Measurements from ENCODE around the gene BAG1.

Gene BAG1

DNA sequence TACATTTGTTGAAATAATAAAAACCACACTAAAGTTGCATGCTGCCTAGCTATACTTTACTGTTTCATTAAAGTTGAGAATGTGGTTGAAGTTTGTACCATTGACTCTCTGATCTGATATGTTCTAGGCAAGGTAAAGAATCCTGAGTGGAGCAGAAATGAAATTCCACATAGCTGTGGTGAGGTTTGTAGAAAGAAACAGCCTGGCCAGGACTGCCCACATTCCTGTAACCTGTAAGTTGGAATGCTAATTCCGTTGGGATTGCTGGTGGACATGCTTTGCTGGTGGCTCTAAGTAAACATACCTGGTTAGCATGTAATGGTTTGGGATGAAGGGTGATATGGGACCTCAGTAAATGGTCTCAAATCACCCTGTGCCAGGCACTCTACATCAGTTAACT is 42.6 kb upstream of the BAG1 start:
- no peak overlapping the region for H3K4me3 ChIP-seq (ENCODE audit: low read depth, low read length, poor library complexity, severe bottlenecking)
- H3F3A ChIP-seq (ENCODE audit: insufficient read depth, low read length) = no peaks in the 10 kb centered on the region
- H4K20me1 ChIP-seq (ENCODE audit: insufficient read depth, low read length) = no peaks in the 10 kb centered on the region
- no peaks in the 10 kb centered on the region for H3K9me3 ChIP-seq (ENCODE audit: low read length)
- H3K9me2 ChIP-seq (ENCODE audit: low read depth, low read length) = no peaks in the 10 kb centered on the region
- H3K79me2 ChIP-seq (ENCODE audit: insufficient read depth, low read length) = no peaks in the 10 kb centered on the region
- no peaks in the 10 kb centered on the region for H3K4me1 ChIP-seq (ENCODE audit: insufficient read depth, low read length, severe bottlenecking)
- no peaks in the 10 kb centered on the region for H3K27me3 ChIP-seq (ENCODE audit: insufficient read depth, low read length)
- peaks cover 100% of the 10 kb centered on the region for H3K36me3 ChIP-seq (ENCODE audit: insufficient read depth, low read length)
- no peak overlapping the region for H3K4me2 ChIP-seq (ENCODE audit: low read length)
- H3K27ac ChIP-seq (ENCODE audit: low read depth, low read length, poor library complexity, severe bottlenecking) = no peak overlapping the region
- H2AFZ ChIP-seq (ENCODE audit: low read length) = no peak overlapping the region
- H3K9ac ChIP-seq (ENCODE audit: low read length) = no peak overlapping the region
- TF ChIP-seq, protein P1, sequence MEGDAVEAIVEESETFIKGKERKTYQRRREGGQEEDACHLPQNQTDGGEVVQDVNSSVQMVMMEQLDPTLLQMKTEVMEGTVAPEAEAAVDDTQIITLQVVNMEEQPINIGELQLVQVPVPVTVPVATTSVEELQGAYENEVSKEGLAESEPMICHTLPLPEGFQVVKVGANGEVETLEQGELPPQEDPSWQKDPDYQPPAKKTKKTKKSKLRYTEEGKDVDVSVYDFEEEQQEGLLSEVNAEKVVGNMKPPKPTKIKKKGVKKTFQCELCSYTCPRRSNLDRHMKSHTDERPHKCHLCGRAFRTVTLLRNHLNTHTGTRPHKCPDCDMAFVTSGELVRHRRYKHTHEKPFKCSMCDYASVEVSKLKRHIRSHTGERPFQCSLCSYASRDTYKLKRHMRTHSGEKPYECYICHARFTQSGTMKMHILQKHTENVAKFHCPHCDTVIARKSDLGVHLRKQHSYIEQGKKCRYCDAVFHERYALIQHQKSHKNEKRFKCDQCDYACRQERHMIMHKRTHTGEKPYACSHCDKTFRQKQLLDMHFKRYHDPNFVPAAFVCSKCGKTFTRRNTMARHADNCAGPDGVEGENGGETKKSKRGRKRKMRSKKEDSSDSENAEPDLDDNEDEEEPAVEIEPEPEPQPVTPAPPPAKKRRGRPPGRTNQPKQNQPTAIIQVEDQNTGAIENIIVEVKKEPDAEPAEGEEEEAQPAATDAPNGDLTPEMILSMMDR (IDR thresholded peaks at IDR 0.05; ENCODE audit: low read length) = no peak
- TF ChIP-seq EZH2 (IDR thresholded peaks at IDR 0.05; ENCODE audit: borderline replicate concordance, low read length) = no peak

DNA sequence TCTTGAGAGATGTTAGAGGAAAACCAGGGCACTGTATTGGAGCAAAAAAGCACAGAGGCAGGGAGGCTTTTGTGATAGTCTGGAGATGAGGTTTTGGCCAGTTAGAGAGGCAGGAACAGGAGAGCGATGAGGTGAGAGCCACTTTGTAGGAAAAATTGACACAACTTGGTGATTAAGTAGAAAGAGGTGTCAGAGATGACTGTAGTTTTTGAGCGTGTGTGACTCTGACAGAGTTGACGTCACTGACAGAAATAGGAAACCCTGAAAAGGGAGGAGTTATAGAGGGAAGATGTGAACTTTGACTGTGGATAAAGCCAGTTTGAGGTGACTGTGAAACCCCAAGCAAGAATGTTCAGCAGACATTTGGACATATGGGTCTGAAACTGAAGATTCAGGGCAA is 41.5 kb upstream of the BAG1 start:
- Histone ChIP-seq H3K4me1 (ENCODE audit: insufficient read depth, low read length, severe bottlenecking) (no peaks in the 10 kb centered on the region), H3K4me3 (ENCODE audit: low read depth, low read length, poor library complexity, severe bottlenecking) (no peak overlapping the region), H3K79me2 (ENCODE audit: insufficient read depth, low read length) (no peaks in the 10 kb centered on the region), H2AFZ (ENCODE audit: low read length) (no peak overlapping the region), H3K9ac (ENCODE audit: low read length) (no peak overlapping the region), H3K9me2 (ENCODE audit: low read depth, low read length) (no peaks in the 10 kb centered on the region), H3K27ac (ENCODE audit: low read depth, low read length, poor library complexity, severe bottlenecking) (no peak overlapping the region), H4K20me1 (ENCODE audit: insufficient read depth, low read length) (no peaks in the 10 kb centered on the region), H3K4me2 (ENCODE audit: low read length) (no peak overlapping the region), H3K27me3 (ENCODE audit: insufficient read depth, low read length) (no peaks in the 10 kb centered on the region), H3F3A (ENCODE audit: insufficient read depth, low read length) (no peaks in the 10 kb centered on the region), H3K36me3 (ENCODE audit: insufficient read depth, low read length) (peaks cover 100% of the 10 kb centered on the region), H3K9me3 (ENCODE audit: low read length) (no peaks in the 10 kb centered on the region)
- no peak for TF ChIP-seq EZH2 (IDR thresholded peaks at IDR 0.05; ENCODE audit: borderline replicate concordance, low read length)
- TF ChIP-seq, protein P1 (IDR thresholded peaks at IDR 0.05; ENCODE audit: low read length) = no peak

DNA sequence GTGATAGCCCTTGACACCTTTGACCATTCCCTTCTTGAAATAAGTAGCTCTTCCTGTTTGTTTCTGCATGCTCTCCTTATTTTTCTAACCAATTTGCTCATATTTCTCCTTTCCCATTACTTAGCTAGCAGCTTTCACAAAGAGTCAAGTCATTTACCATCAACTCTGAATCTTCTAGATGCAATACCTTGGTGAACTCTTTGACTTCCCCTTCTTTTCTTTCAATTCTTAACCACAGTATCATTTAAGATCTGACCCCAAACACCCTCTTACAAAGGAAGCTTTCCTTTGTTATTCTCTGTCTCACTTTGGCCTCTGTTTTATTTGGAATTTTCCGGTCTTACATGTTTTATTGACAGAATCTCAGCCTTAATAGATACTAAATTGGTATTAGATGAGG is 39.9 kb upstream of the BAG1 start:
- H3K27me3 ChIP-seq (ENCODE audit: insufficient read depth, low read length) = no peaks in the 10 kb centered on the region
- no peaks in the 10 kb centered on the region for H3F3A ChIP-seq (ENCODE audit: insufficient read depth, low read length)
- H3K9me3 ChIP-seq (ENCODE audit: low read length) = no peaks in the 10 kb centered on the region
- peaks cover 11% of the 10 kb centered on the region for H3K79me2 ChIP-seq (ENCODE audit: insufficient read depth, low read length)
- no peak overlapping the region for H3K9ac ChIP-seq (ENCODE audit: low read length)
- H3K4me2 ChIP-seq (ENCODE audit: low read length) = no peak overlapping the region
- TF ChIP-seq, protein P1 (IDR thresholded peaks at IDR 0.05; ENCODE audit: low read length) = no peak
- TF ChIP-seq EZH2 (IDR thresholded peaks at IDR 0.05; ENCODE audit: borderline replicate concordance, low read length) = no peak
- H3K4me1 ChIP-seq (ENCODE audit: insufficient read depth, low read length, severe bottlenecking) = no peaks in the 10 kb centered on the region
- H2AFZ ChIP-seq (ENCODE audit: low read length) = no peak overlapping the region
- H3K27ac ChIP-seq (ENCODE audit: low read depth, low read length, poor library complexity, severe bottlenecking) = no peak overlapping the region
- peaks cover 100% of the 10 kb centered on the region for H3K36me3 ChIP-seq (ENCODE audit: insufficient read depth, low read length)
- H4K20me1 ChIP-seq (ENCODE audit: insufficient read depth, low read length) = no peaks in the 10 kb centered on the region
- H3K9me2 ChIP-seq (ENCODE audit: low read depth, low read length) = no peaks in the 10 kb centered on the region
- H3K4me3 ChIP-seq (ENCODE audit: low read depth, low read length, poor library complexity, severe bottlenecking) = no peak overlapping the region

All from OCI-LY1 (cell line).